Kidney (tissue), 14 donors: ENCODE results near the gene COLQ. TPM values are rescaled to one million over a fixed set of nuclear protein-coding genes. Genes with fewer than 3 reads are reported as not detected.
A peak's percentile ranks its signal among the peaks of the same experiment; 100 is the strongest.
"Not testable (repeated sequence)": the region's sequence is repeated elsewhere in the genome, so short reads cannot be mapped to it uniquely, and the experiment has no call there.

Source experiments
- DNase-seq, 5 donors: peaks; one replicate each; pipeline ENCODE4 v3.0.0-alpha.2; 2013 to 2020
- FAIRE-seq: peaks from 2 replicates; lab custom pipeline; 2012; peaks lifted over from hg19 to GRCh38; lab: Jason Lieb, UNC
- H3K27ac ChIP-seq, 2 donors: one replicate each; pipeline ENCODE4 v1.7.0; 2013; ENCODE audit warnings: low read depth in 2 of 2, low read length in 2 of 2, inconsistent platforms in 1 of 2
- H3K27me3 ChIP-seq: one replicate; pipeline ENCODE4 v1.7.1; 2013; ENCODE audit warnings: low read length, inconsistent platforms; ENCODE audit not compliant: control insufficient read depth, insufficient read depth
- H3K36me3 ChIP-seq, 3 donors: one replicate each; pipeline versions ENCODE4 v1.7.0 to v1.7.1; 2013; ENCODE audit warnings: low read length in 3 of 3, control low read depth in 1 of 3, inconsistent platforms in 1 of 3; ENCODE audit not compliant: insufficient read depth in 3 of 3, control insufficient read depth in 2 of 3
- H3K4me1 ChIP-seq, 3 donors: one replicate each; pipeline versions ENCODE4 v1.7.0 to v1.7.1; 2013; ENCODE audit warnings: low read length in 3 of 3, inconsistent platforms in 1 of 3, low read depth in 1 of 3; ENCODE audit not compliant: control insufficient read depth in 2 of 3, insufficient read depth in 2 of 3
- H3K4me3 ChIP-seq, 3 donors: one replicate each; pipeline versions ENCODE4 v1.7.0 to v1.8.1; 2013; ENCODE audit warnings: low read length in 3 of 3, control low read depth in 1 of 3, inconsistent platforms in 1 of 3
- H3K9ac ChIP-seq, 3 donors: one replicate each; pipeline versions ENCODE4 v1.7.0 to v1.7.1; 2013; ENCODE audit warnings: low read length in 3 of 3, control low read depth in 1 of 3, inconsistent platforms in 1 of 3
- H3K9me3 ChIP-seq, 3 donors: one replicate each; pipeline versions ENCODE4 v1.7.0 to v1.7.1; 2013; ENCODE audit warnings: low read length in 3 of 3, control low read depth in 1 of 3, inconsistent platforms in 1 of 3; ENCODE audit not compliant: control insufficient read depth in 2 of 3, insufficient read depth in 1 of 3
- intact Hi-C: fragments of 100-400 bp; cut with DNase I; formaldehyde crosslinking; loops from one replicate; pipeline ENCODE4 v1.11.1; 2022
- polyA plus RNA-seq: library from polyadenylated mRNA; stranded (reverse); fragments of 350-450 nt; fragmentation: Illumina TruSeq; extraction: RNeasy Lipid Tissue Mini Kit (QIAGEN cat#74804); gene quantifications from one replicate; pipeline ENCODE4 v1.2.3, GENCODE V29; 2014; ENCODE audit warnings: low read depth, low replicate concordance; ENCODE audit not compliant: insufficient read depth
- total RNA-seq: library from RNA; stranded (reverse); fragmentation: NEBNext Ultra II Directional; extraction: Animal tissue kit (Norgen Biotek cat#: 25700); gene quantifications from one replicate; pipeline ENCODE4 v1.2.1, GENCODE V29; 2021
- TF ChIP-seq, protein P1 (sequence below): IDR thresholded peaks from 3 replicates; pipeline ENCODE4 v1.5.1; 2012; ENCODE audit warnings: mild to moderate bottlenecking, moderate library complexity, borderline replicate concordance; ENCODE audit not compliant: insufficient read depth; ENCODE audit errors: extremely low read depth
- donor health status: control.
- donor health status: control.
- donor health status: control.
- donor health status: control.
- donor health status: control.
- donor health status: DM: yes; HTN: yes; CAD: no.
- donor health status: Normal renal cell carcinoma (clear cell type).

Gene COLQ
- total and polyA plus RNA-seq, 2 donors from 2014 or later, result 1.2 to 4.3 TPM

- peak within 1 kb of the TSS; percentile 63 to 65 for H3K27ac ChIP-seq
- FAIRE-seq, result no peak
These were observed 94.2 kb downstream of the COLQ start, which contains the start of the genes EAF1 and METTL6 for GRCh38 chr3:15427182-15427880. TSS of gene EAF1 (plus strand) at chr3:15427598. CDS start at chr3:15427780, 182 bp downstream. TSS of gene METTL6 (minus strand) at chr3:15427544. CDS start at chr3:15426511, 1,033 bp downstream.

DNA sequence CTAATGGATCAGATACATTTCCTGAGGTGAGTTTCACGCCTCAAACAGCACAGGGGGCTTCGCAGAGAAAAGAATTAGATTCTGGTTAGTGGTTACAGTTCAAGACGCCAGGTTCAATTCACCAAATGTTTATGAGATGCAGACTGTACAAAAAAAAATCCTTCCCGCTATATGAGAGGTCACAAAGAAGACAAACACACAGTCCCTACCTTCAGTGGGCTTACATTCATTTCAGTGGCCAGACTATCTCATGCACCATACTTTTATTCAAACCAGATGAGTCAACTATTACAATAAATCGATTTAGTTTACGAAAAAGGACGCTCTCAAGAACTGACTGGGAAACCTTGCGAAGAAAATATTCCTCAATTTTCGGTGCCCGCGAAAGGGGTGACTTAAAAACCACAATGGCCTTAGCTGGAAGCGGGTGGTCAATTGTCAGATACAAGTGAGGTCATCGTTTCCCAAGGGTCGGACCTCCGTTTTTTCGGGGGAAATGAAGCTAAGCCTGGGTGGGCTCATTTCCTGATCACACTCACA lies 94.9 kb downstream of the COLQ start:
- Histone ChIP-seq H3K4me3 (peak overlapping the region; percentile 89 to 97 (median 89)), H3K27ac (no peak overlapping the region), H3K4me1 (peaks cover 0 to 16% (median 3%) of the 10 kb centered on the region in 3 donors), H3K27me3 (no peaks in the 10 kb centered on the region), H3K9me3 (no peaks in the 10 kb centered on the region), H3K9ac (peak overlapping the region; percentile 74 to 97 (median 85)), H3K36me3 (no peaks in the 10 kb centered on the region)
- DNase-seq (peak in 1 of 5 donors; percentile 33), FAIRE-seq (no peak)
- TF ChIP-seq, protein P1, sequence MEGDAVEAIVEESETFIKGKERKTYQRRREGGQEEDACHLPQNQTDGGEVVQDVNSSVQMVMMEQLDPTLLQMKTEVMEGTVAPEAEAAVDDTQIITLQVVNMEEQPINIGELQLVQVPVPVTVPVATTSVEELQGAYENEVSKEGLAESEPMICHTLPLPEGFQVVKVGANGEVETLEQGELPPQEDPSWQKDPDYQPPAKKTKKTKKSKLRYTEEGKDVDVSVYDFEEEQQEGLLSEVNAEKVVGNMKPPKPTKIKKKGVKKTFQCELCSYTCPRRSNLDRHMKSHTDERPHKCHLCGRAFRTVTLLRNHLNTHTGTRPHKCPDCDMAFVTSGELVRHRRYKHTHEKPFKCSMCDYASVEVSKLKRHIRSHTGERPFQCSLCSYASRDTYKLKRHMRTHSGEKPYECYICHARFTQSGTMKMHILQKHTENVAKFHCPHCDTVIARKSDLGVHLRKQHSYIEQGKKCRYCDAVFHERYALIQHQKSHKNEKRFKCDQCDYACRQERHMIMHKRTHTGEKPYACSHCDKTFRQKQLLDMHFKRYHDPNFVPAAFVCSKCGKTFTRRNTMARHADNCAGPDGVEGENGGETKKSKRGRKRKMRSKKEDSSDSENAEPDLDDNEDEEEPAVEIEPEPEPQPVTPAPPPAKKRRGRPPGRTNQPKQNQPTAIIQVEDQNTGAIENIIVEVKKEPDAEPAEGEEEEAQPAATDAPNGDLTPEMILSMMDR, result no peak
- intact Hi-C loops, result no loop called here

More at GRCh38 chr3:15427182-15427880, 94.2 kb downstream of the COLQ start, which contains the start of the genes EAF1 and METTL6:
- no peaks in the 10 kb centered on the region for H3K9me3 ChIP-seq
- TF ChIP-seq, protein P1, result peak; percentile 12
- H3K9ac ChIP-seq, result peak within 1 kb of the TSS; percentile 78 to 97 (median 85)
- DNase-seq, result peak; percentile 86 to 94 (median 92)
- peaks cover 0 to 16% (median 3%) of the 10 kb centered on the region in 3 donors for H3K4me1 ChIP-seq
- intact Hi-C loops, result no loop called here
- no peaks in the 10 kb centered on the region for H3K27me3 ChIP-seq
- peaks cover 0 to 4% (median 0%) of the 10 kb centered on the region in 3 donors for H3K36me3 ChIP-seq
- peak within 1 kb of the TSS; percentile 89 to 97 (median 89) for H3K4me3 ChIP-seq

DNA sequence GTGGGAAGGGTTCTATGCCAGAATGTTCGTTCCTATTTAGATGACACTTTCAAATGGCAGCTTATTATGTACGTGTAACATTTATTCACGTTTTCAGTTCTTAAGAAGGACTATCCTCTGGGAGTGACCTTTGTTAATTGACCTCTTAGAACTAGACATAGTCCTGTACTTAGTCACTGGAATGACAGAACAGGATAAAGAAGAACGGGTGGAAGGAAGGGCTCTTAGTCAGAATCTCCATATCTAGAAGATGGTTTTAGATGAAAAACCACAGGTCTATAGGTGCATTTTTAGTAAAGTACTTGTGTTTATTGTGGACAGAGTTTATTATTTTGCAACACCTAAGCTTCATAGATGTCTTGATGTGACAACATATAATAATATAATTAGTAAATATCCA lies 100.6 kb downstream of the COLQ start:
- FAIRE-seq, result no peak
- Histone ChIP-seq H3K9ac (no peak overlapping the region), H3K27ac (no peak overlapping the region), H3K4me3 (no peak overlapping the region), H3K4me1 (no peaks in the 10 kb centered on the region), H3K9me3 (no peaks in the 10 kb centered on the region), H3K36me3 (peaks cover 0 to 12% (median 5%) of the 10 kb centered on the region in 3 donors), H3K27me3 (no peaks in the 10 kb centered on the region)
- intact Hi-C loops, result no loop called here
- DNase-seq, result no peak
- TF ChIP-seq, protein P1, result no peak

GRCh38 chr3:15410966-15411365 lies 110.5 kb downstream of the COLQ start:
- H3K4me1 ChIP-seq, H3K9me3 ChIP-seq, H3K4me3 ChIP-seq, H3K9ac ChIP-seq, H3K27ac ChIP-seq, DNase-seq, H3K27me3 ChIP-seq, intact Hi-C loops, FAIRE-seq: not testable (repeated sequence)
- peaks cover 7 to 21% (median 17%) of the 10 kb centered on the region in 3 donors for H3K36me3 ChIP-seq
